CD14-positive monocyte (primary cell): ENCODE measurements around the gene RASD1. TPM values are rescaled to one million over a fixed set of nuclear protein-coding genes. Genes with fewer than 3 reads are reported as not detected.

Experiments used
- DNase-seq, 3 donors: peaks; one replicate each; pipeline ENCODE4 v3.0.0-alpha.2; 2011 to 2022
- H2AFZ ChIP-seq: 2 replicates; pipeline ENCODE4 v1.6.0; 2012; ENCODE audit warnings: mild to moderate bottlenecking, low read depth, low read length, inconsistent platforms; ENCODE audit not compliant: insufficient read depth, poor library complexity, severe bottlenecking
- H3K27ac ChIP-seq, 2 donors: 1 replicate in 1 of 2; 2 replicates in 1 of 2; pipeline ENCODE4 v1.5.1; 2012 to 2013; ENCODE audit warnings: low read length in 2 of 2, control low read depth in 1 of 2, inconsistent platforms in 1 of 2, low read depth in 1 of 2, mild to moderate bottlenecking in 1 of 2
- H3K27me3 ChIP-seq, 2 donors: one replicate each; pipeline versions ENCODE4 v1.6.0 to v1.6.1; 2011 to 2013; ENCODE audit warnings: low read length in 2 of 2; ENCODE audit not compliant: control insufficient read depth in 2 of 2, insufficient read depth in 2 of 2
- H3K36me3 ChIP-seq, 2 donors: replicated peaks in 1 of 2; 1 replicate in 1 of 2; 2 replicates in 1 of 2; pipeline versions ENCODE4 v1.5.1 to v1.6.1; 2012 to 2013; ENCODE audit warnings: low read length in 2 of 2, control low read depth in 1 of 2, inconsistent platforms in 1 of 2, mild to moderate bottlenecking in 1 of 2; ENCODE audit not compliant: insufficient read depth in 2 of 2, control insufficient read depth in 1 of 2
- H3K4me1 ChIP-seq, 2 donors: 1 replicate in 1 of 2; 2 replicates in 1 of 2; pipeline versions ENCODE4 v1.5.1 to v1.6.1; 2012 to 2013; ENCODE audit warnings: low read length in 2 of 2, control low read depth in 1 of 2, inconsistent platforms in 1 of 2, mild to moderate bottlenecking in 1 of 2, moderate library complexity in 1 of 2; ENCODE audit not compliant: insufficient read depth in 2 of 2, control insufficient read depth in 1 of 2
- H3K4me2 ChIP-seq: replicated peaks from 2 replicates; pipeline ENCODE3; 2012; ENCODE audit warnings: low read length, moderate library complexity, mild to moderate bottlenecking; ENCODE audit not compliant: poor library complexity, severe bottlenecking; ENCODE audit errors: extremely low read depth
- H3K4me3 ChIP-seq, 3 experiments: fragments of 200-600 bp in 1 of 3; sonication (generic) in 1 of 3; replicated peaks in 1 of 3; 1 replicate in 2 of 3; 2 replicates in 1 of 3; pipeline ENCODE4 v1.5.1; 2011 to 2013; ENCODE audit warnings: low read length in 3 of 3, mild to moderate bottlenecking in 3 of 3, control low read depth in 2 of 3, low read depth in 2 of 3, inconsistent platforms in 1 of 3, moderate library complexity in 1 of 3
- H3K79me2 ChIP-seq: 2 replicates; pipeline ENCODE4 v1.6.0; 2012; ENCODE audit warnings: mild to moderate bottlenecking, control low read depth, inconsistent platforms, low read length, moderate library complexity; ENCODE audit not compliant: insufficient read depth
- H3K9ac ChIP-seq: 2 replicates; pipeline ENCODE4 v1.6.0; 2017; ENCODE audit warnings: low read length, mild to moderate bottlenecking; ENCODE audit not compliant: insufficient read depth, poor library complexity, severe bottlenecking
- H3K9me3 ChIP-seq, 2 donors: replicated peaks in 1 of 2; 1 replicate in 1 of 2; 2 replicates in 1 of 2; pipeline versions ENCODE4 v1.5.1 to v1.6.1; 2012 to 2013; ENCODE audit warnings: low read length in 2 of 2, control low read depth in 1 of 2; ENCODE audit not compliant: control insufficient read depth in 1 of 2, insufficient read depth in 1 of 2
- H4K20me1 ChIP-seq: 2 replicates; pipeline ENCODE4 v1.6.0; 2012; ENCODE audit warnings: mild to moderate bottlenecking, low read length, control low read depth, moderate library complexity; ENCODE audit not compliant: insufficient read depth
- H3K27ac Mint-ChIP-seq, 7 donors: one replicate each; pipeline ENCODE4 v1.8.0; 2020; ENCODE audit warnings: mild to moderate bottlenecking in 7 of 7, mixed read lengths in 7 of 7, moderate library complexity in 6 of 7, inconsistent platforms in 2 of 7
- H3K27me3 Mint-ChIP-seq, 3 donors: one replicate each; pipeline ENCODE4 v1.8.0; 2021 to 2022; ENCODE audit warnings: low read depth in 3 of 3, mild to moderate bottlenecking in 3 of 3, mixed read lengths in 3 of 3, moderate library complexity in 3 of 3, inconsistent platforms in 1 of 3
- H3K36me3 Mint-ChIP-seq, 2 donors: one replicate each; pipeline ENCODE4 v1.8.0; 2020; ENCODE audit warnings: mixed read lengths in 2 of 2, inconsistent platforms in 1 of 2, mild to moderate bottlenecking in 1 of 2
- H3K4me1 Mint-ChIP-seq: one replicate; pipeline ENCODE4 v1.8.0; 2020; ENCODE audit warnings: mild to moderate bottlenecking, mixed read lengths
- H3K4me3 Mint-ChIP-seq, 2 donors: one replicate each; pipeline ENCODE4 v1.8.0; 2020; ENCODE audit warnings: mild to moderate bottlenecking in 2 of 2, mixed read lengths in 2 of 2, moderate library complexity in 1 of 2
- H3K9me3 Mint-ChIP-seq, 7 donors: one replicate each; pipeline ENCODE4 v1.8.0; 2020 to 2022; ENCODE audit warnings: mixed read lengths in 7 of 7, mild to moderate bottlenecking in 6 of 7, moderate library complexity in 6 of 7, inconsistent platforms in 2 of 7
- CTCF ChIP-seq: fragments of 200-600 bp; IDR thresholded peaks from one replicate; pipeline ENCODE4 v1.8.0; 2022; ENCODE audit warnings: antibody characterized with exemption, mild to moderate bottlenecking
- WGBS: methylation state at CpG from one replicate; pipeline ENCODE4 v1.1.5; 2013; ENCODE audit warnings: missing lambda C conversion rate; ENCODE audit not compliant: insufficient coverage; 5-methylcytosine and 5-hydroxymethylcytosine counted together
- intact Hi-C, 2 donors: fragments of 100-400 bp; cut with micrococcal nuclease; formaldehyde crosslinking; loops; one replicate each; pipeline versions ENCODE4 v1.15.0 to v1.15.1; 2023
- polyA plus RNA-seq, 3 donors: library from polyadenylated mRNA; depleted of rRNA in 1 of 3; unstranded in 2 of 3; stranded (reverse) in 1 of 3; fragments of 300-500 nt in 2 of 3; fragments of >200 nt in 1 of 3; fragmentation: Illumina TruSeq in 2 of 3; gene quantifications; 1 replicate in 2 of 3; 2 replicates in 1 of 3; pipeline ENCODE4 v1.2.3, GENCODE V29; 2012 to 2021

Gene RASD1
- polyA plus RNA-seq, 3 donors: 0.88 to 12.4 (median 1.3) TPM

- H3K27ac Mint-ChIP-seq: no peak overlapping the region
- no peak overlapping the region for H3K27ac ChIP-seq
Observed at GRCh38 chr17:17463821-17464220, 32.4 kb downstream of the RASD1 start.

GRCh38 chr17:17462048-17462824 lies 34.0 kb downstream of the RASD1 start:
- Mint-ChIP-seq H3K27me3 (peaks cover 0 to 6% (median 1%) of the 10 kb centered on the region in 3 donors), H3K27ac (no peak overlapping the region), H3K4me3 (no peak overlapping the region), H3K36me3 (no peaks in the 10 kb centered on the region), H3K9me3 (peaks cover 0 to 6% (median 3%) of the 10 kb centered on the region in 7 donors), H3K4me1 (no peaks in the 10 kb centered on the region)
- Histone ChIP-seq H3K4me2 (no peak overlapping the region), H3K27ac (no peak overlapping the region), H3K79me2 (no peaks in the 10 kb centered on the region), H3K36me3 (no peaks in the 10 kb centered on the region), H3K9me3 (peaks cover 0 to 3% of the 10 kb centered on the region in 2 donors), H3K4me1 (no peaks in the 10 kb centered on the region), H4K20me1 (no peaks in the 10 kb centered on the region), H2AFZ (no peak overlapping the region), H3K27me3 (no peaks in the 10 kb centered on the region), H3K4me3 (no peak overlapping the region), H3K9ac (no peak overlapping the region)
- no peak for TF ChIP-seq CTCF
- intact Hi-C loops: no loop called here
- 83% methylated on average over 11 of the region's 15 CpGs for WGBS
- no peak for DNase-seq

More at GRCh38 chr17:17463821-17464220, 32.4 kb downstream of the RASD1 start:
- intact Hi-C loops: no loop called here
- no peak overlapping the region for H3K4me3 ChIP-seq
- Mint-ChIP-seq H3K27me3 (peaks cover 0 to 9% (median 1%) of the 10 kb centered on the region in 3 donors), H3K36me3 (no peaks in the 10 kb centered on the region), H3K9me3 (peaks cover 0 to 6% (median 3%) of the 10 kb centered on the region in 7 donors), H3K4me3 (peak overlapping the region in 1 of 2 donors; percentile 16), H3K4me1 (no peaks in the 10 kb centered on the region)
- no peaks in the 10 kb centered on the region for H3K4me1 ChIP-seq
- no peaks in the 10 kb centered on the region for H3K27me3 ChIP-seq
- WGBS: 82% methylated on average over 3 of the region's 6 CpGs
- no peak overlapping the region for H3K9ac ChIP-seq
- no peak for TF ChIP-seq CTCF
- no peaks in the 10 kb centered on the region for H3K36me3 ChIP-seq
- peaks cover 0 to 3% of the 10 kb centered on the region in 2 donors for H3K9me3 ChIP-seq
- no peak overlapping the region for H3K4me2 ChIP-seq
- no peak for DNase-seq
- H4K20me1 ChIP-seq: no peaks in the 10 kb centered on the region
- H2AFZ ChIP-seq: no peak overlapping the region
- no peaks in the 10 kb centered on the region for H3K79me2 ChIP-seq
